ENCODE data around the gene CLSTN2.

The CLSTN2 gene

DNA sequence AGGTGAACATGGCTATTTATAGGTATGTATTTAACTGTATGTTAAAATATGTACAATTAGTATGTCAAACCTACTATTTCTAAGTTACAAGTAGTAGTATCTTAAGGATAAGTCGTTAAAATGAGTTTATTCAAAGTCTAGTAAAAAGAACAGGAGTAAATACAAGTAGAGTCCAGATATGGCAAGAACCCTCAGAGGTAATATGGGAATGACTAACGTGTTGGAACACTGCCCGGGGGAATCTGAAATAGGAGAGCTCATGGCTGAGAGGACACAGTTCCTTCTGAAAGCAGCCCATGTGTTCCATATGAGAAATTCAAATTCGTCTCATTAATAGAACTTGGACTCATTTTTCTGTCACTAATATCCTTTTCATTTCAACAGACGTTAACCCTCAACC, 158.8 kb downstream of the CLSTN2 start:
- TF ChIP-seq CTCF (IDR thresholded peaks at IDR 0.05; ENCODE audit: insufficient read depth, low read depth, low read length, missing control alignments): no peak
- H3K4me3 ChIP-seq (ENCODE audit: low read depth, low read length): no peak overlapping the region
- DNase-seq (ENCODE audit: low read depth): no peak

DNA sequence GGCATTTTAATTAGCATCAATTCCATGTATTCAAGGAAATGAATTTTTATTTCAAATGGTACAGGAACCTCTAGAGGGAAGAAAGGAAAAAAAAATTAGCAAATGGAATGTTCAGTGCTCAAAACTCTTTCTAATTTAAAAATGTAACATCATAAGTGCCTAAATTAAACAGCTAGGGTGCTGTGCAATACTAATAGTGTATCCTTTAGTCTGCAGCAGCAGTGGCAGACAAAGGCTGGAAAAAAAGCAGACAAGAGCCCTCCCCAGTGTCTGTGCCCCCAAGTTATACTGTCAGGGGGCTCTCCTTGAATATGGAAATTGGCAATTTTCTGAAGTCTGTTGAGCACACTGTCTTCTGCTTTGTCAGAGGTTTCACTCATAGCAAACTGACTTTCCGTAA, 159.5 kb downstream of the CLSTN2 start:
- TF ChIP-seq CTCF (IDR thresholded peaks at IDR 0.05; ENCODE audit: insufficient read depth, low read depth, low read length, missing control alignments): no peak
- DNase-seq (ENCODE audit: low read depth): no peak
- H3K4me3 ChIP-seq (ENCODE audit: low read depth, low read length): no peak overlapping the region

GRCh38 chr3:140096037-140096436, 161.1 kb downstream of the CLSTN2 start:
- no peak for DNase-seq (ENCODE audit: low read depth)
- TF ChIP-seq CTCF (IDR thresholded peaks at IDR 0.05; ENCODE audit: insufficient read depth, low read depth, low read length, missing control alignments): no peak
- H3K4me3 ChIP-seq (ENCODE audit: low read depth, low read length): no peak overlapping the region

GRCh38 chr3:140097874-140098635, 163.1 kb downstream of the CLSTN2 start:
- no peak for TF ChIP-seq CTCF (IDR thresholded peaks at IDR 0.05; ENCODE audit: insufficient read depth, low read depth, low read length, missing control alignments)
- no peak for DNase-seq (ENCODE audit: low read depth)
- no peak overlapping the region for H3K4me3 ChIP-seq (ENCODE audit: low read depth, low read length)

- DNase-seq (ENCODE audit: low read depth): no peak
- TF ChIP-seq CTCF (IDR thresholded peaks at IDR 0.05; ENCODE audit: insufficient read depth, low read depth, low read length, missing control alignments): no peak
- no peak overlapping the region for H3K4me3 ChIP-seq (ENCODE audit: low read depth, low read length)
Observed at GRCh38 chr3:140100479-140100878, 165.5 kb downstream of the CLSTN2 start.

DNA sequence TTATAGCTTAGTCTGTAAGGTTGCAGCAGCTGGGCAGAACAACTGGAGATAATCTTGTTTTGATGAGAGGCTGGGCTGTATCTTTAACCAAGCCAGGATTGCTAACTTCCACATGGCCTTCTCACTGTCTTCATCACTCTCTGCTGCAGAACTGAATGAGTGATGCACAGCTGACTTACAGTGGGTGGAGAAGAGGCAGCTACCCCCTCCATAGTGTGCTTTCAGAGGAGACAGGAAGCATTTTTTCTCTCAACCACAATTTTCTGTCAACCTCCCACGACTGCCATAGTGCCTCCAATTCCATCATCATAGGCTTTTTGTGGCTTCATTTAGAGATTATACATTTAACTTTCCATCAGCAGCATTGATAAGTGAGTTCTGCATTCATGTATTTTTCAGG, 168.2 kb downstream of the CLSTN2 start:
- DNase-seq (ENCODE audit: low read depth): no peak
- TF ChIP-seq CTCF (IDR thresholded peaks at IDR 0.05; ENCODE audit: insufficient read depth, low read depth, low read length, missing control alignments): no peak
- H3K4me3 ChIP-seq (ENCODE audit: low read depth, low read length): no peak overlapping the region
